NCI-H69 (cell line): ENCODE measurements around the gene SULT1E1.

Experiments
- DNase-seq: peaks from one replicate; lab custom pipeline; 2025; lab: John Stamatoyannopoulos, UW

SULT1E1 gene, protein sequence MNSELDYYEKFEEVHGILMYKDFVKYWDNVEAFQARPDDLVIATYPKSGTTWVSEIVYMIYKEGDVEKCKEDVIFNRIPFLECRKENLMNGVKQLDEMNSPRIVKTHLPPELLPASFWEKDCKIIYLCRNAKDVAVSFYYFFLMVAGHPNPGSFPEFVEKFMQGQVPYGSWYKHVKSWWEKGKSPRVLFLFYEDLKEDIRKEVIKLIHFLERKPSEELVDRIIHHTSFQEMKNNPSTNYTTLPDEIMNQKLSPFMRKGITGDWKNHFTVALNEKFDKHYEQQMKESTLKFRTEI

GRCh38 chr4:69860052-69860451 lies at the start of gene SULT1E1:
Gene SULT1E1, minus strand, starts transcription at chr4:69860145. Its CDS starts 2,501 bp downstream, at chr4:69857644.
- DNase-seq, result peak; percentile 84

DNA sequence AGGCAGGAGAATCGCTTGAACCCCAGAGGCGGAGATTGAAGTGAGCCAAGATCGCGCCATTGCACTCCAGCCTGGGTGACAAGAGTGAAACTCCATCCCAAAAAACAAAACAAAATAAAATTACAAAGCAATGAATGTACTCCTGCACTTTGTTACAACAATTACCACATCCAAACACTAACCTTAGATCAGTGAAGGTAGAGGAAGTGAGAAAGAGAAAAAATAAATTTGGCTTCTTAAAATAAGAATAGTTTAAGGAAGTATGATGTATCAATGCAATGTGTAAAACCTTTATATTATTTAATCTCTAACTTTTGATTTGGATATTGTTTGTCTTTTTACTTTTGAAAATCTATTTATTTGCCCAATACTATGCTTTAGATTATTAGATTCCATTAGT lies 49.2 kb upstream of the SULT1E1 start:
- no peak for DNase-seq

- no peak for DNase-seq
Measured at GRCh38 chr4:69907151-69907550, 47.2 kb upstream of the SULT1E1 start.

GRCh38 chr4:69896530-69897116 lies 36.7 kb upstream of the SULT1E1 start:
- peak; percentile 4 for DNase-seq

GRCh38 chr4:69894721-69895120 lies 34.8 kb upstream of the SULT1E1 start:
- no peak for DNase-seq

DNA sequence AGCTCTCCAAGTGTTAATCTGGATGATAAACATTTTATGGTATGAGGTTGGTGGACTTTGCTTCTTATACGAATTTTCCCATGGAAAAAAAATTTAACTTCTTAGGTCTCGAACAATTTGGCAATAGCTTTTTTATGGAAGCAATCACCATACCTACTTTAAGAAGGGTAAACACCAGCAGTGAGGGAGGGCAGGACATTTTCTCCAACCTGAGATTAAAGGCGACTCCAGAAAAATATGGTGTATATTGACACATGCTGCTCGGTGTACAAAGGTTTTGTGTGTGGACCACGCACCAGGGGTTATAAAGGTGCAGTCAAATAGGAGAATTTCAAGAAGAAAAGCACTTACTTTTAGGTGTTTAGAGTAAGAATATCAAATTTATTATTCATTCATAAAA lies 34.2 kb upstream of the SULT1E1 start:
- DNase-seq, result no peak

DNA sequence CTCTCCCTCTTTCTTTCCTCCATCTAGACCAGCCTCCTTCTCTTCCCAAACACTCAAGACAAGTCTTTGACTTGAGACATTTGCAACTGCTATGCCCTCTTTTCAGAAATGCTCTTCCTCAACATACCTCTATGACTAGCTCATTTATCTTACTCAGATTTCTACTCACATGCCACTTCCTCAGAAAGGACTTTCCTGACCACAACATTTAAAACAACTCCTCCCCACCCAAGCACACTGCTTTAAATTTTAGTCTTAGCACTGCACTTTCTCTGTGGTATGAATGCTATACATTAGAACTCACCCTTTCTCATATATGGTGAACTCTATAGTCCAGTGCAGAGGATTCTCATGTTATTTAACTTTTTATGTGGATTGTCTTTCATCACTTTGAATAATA lies 28.4 kb upstream of the SULT1E1 start:
- no peak for DNase-seq

DNA sequence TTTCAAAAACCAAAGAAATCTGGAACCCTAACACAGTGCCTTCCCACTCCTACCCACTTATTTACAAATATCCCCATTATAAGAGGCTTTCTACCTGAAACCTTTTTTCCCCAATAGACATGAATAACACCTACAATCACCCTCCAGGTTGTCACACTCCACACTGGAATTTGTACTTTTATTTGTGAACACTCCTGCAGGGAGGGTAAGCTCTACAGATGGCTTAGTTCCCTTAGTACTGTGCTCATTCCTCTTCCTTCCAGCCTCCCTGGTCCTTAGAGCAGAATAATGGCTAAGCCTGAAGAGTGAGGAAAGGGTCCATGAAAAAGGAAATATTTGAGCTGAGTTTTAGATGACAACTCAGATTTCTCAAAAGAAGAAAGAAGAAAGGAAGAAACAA lies 22.2 kb upstream of the SULT1E1 start:
- DNase-seq, result no peak

GRCh38 chr4:69881173-69881773 lies 21.3 kb upstream of the SULT1E1 start:
- DNase-seq, result peak; percentile 70

DNA sequence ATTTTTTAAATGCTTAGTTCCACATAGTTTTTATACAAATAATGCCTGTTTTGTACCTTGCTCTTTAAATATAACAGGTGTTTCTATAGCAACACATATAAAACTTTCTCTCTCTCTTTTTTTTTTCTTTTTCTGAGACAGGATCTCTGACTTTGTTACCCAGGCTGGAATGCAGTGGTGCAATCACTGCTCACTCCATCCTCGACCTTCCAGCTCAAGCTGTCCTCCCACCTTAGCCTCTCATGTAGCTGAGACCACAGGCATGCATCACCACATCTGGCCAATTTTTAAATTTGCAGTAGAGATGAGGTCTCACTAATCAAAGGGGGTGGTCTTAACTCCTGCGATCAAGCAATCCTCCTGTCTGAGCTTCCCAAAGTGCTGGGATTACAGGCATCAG lies 18.3 kb upstream of the SULT1E1 start:
- DNase-seq, result no peak

DNA sequence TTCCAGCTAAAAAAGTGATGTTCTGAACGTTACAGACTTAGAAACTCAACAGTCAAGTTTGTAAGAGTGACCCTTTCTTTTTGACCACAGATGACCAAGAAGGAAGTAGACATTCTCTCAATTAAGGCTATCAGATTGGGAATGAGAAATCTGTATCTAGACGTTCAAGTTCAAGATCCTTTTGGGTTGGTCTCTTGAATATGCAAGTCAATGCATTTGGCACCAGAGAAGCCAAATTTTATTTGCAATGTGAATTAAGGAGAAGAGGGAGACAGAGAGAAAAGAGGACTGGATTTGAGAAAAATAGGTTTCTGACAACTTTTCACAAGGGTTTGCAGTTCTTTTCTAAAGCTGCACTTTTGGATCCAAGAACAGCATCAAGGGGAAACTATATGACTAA lies 17.5 kb upstream of the SULT1E1 start:
- DNase-seq, result no peak

GRCh38 chr4:69876071-69876470 lies 16.1 kb upstream of the SULT1E1 start:
- DNase-seq, result no peak

- no peak for DNase-seq
Measured at GRCh38 chr4:69875576-69875975, 15.6 kb upstream of the SULT1E1 start.

DNA sequence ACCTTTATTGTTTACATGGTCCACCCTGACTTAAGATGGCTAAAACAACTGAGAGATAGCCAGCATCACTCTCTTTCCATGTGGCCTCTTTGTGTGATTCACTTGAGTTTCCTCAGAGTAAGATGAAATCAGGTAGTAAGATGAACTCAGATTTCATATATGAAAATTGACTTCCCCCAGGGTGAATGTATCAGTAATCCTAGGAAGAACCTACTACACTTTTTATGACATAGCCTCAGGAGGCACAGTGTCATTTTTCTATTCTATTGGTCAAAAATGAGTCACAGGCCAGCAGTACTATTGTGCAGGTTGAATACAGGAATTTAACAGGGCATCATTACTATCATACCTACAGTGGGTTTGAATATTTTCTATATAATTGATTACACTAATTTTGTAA lies 14.6 kb upstream of the SULT1E1 start:
- DNase-seq, result no peak

- no peak for DNase-seq
Measured at GRCh38 chr4:69861756-69862155, 1.8 kb upstream of the SULT1E1 start.

DNA sequence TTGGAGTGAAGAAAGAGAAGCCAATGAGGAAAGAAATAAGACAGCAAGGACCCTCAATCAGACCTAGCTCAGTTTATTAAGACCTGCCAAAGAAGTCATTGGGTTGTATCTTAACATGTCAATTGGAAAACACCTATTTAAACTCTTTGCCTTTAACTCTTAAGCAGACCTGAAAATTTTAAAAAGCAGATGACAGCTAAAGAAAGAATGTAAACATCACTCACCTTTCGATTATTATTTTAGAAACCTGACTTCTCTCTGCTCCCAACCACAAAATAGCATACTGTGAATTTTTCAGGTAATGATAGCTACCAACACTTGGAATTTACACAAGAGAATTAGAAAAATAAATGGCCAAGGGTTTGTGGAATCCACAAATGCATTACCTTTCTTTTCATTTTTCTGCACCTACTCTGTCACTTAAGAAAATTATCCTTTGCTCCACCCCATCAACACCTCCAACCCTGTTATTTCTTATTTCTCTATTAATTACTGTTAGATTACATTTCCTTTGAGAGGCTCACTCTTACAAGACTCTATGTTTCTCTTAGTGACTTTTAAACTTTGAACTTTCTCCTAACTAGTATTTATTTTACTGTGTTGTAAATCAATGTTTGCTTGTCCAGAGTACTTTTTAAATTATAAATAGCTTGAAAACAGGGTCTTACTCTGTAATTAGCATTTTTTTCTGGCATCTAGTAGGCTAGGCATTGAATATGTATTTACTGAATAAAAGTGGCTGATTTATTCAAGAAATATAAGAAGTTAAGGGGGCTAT lies 765 bp upstream of the SULT1E1 start:
- DNase-seq, result no peak

GRCh38 chr4:69859140-69859685 lies 732 bp downstream of the SULT1E1 start:
- peak; percentile 50 for DNase-seq

- peak; percentile 86 for DNase-seq
Measured at GRCh38 chr4:69858690-69859089, 1.3 kb downstream of the SULT1E1 start.

GRCh38 chr4:69855822-69856221 lies 4.1 kb downstream of the SULT1E1 start:
- no peak for DNase-seq

DNA sequence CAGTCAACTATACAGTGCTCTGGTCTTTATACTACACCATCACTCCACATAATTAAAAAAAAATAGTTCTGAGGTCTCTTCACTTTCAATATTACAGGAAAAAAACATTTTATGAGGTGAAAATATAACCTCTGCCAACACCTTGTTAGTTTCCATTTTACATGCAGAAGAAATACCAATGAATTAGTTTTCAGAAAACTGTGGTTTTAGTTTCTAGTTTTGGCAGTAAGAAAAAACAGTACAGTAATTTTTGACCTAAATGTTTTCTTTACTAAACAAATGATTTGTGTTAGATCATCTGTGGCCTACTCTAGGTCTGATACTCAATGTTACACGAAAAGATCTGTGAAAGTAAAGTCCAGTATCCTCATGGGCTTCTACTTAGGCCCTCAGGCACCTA lies 10.0 kb downstream of the SULT1E1 start:
- DNase-seq, result no peak

DNA sequence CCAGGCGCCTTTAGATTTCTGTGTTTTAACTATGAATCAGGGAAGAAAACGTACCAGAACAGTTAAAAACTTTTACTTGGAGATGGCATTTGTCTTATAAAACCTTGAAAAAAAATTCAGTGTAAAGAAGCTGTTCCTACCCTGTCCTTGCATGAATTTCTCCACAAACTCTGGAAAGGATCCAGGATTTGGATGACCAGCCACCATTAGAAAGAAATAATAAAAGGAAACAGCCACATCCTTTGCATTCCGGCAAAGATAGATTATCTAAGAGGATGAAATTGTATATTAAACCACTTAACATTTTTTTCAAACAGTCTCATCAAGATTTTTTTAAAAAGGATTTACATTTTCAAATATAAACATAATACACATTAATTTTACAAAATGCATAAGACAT lies 10.6 kb downstream of the SULT1E1 start:
- DNase-seq, result no peak

GRCh38 chr4:69848028-69848427 lies 11.9 kb downstream of the SULT1E1 start:
- no peak for DNase-seq

GRCh38 chr4:69843932-69844331 lies 16.0 kb downstream of the SULT1E1 start:
- DNase-seq, result no peak
